HG02938 (cell line): ENCODE data around the gene GNAQ.

ENCODE experiments used
- ATAC-seq: cut with Tn5 transposase; IDR thresholded peaks from one replicate; pipeline ENCODE4 v1.9.1; 2021; ENCODE audit warnings: mild to moderate bottlenecking, moderate library complexity; ENCODE audit not compliant: unreplicated experiment

The GNAQ gene

DNA sequence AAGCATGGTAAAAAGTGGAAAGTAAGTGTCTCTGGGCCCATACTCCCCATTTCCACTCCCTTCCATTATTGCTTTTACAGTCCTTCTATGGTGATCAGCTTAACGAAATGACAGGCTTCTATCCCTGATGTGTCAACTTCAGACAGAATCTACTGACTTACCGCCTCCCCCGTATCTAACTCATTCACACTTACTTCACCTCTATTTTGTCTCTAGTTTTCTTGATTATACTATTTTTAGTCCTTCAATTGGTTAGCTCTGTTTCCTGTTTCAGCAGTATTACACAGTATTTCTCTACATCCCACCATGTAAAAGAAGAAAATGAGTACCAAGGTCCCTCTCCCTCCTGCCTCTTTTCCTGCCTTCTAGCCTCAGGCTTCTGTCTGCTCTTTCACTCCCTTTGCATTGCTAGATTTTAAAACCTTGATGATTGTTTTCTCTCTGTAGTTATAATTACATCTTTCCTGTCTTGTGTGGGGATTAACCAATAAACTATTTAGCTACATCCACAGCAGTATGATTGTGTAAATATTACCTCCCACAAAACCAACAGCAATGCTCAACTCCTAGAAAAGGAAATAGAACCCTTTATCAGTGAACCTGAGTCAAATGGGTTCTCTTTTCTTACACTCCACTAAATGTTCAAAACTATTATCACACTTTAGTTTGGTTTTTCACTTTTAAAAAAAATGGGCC, 53.4 kb downstream of the GNAQ start:
- no peak for ATAC-seq

DNA sequence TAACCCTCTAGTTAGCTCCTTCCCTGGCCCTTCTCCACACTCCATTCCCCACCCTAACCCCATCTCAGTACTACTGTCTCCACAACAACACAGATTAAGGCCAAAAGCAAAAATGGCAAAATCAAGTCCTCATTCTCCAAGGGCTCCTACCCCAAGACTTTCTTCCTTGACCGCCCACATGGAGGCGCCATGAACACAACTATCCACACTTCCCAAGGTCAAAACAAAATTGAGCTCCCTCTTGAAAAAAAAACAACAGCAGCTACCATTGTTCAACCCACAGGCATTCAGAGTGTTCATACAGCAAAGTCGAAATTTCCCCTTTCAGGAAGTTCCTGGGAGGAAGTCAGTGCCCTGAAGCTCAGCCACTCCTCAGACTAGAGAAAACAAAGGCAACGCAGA, 54.4 kb downstream of the GNAQ start:
- no peak for ATAC-seq

- no peak for ATAC-seq
Measured at GRCh38 chr9:77975806-77976205, 55.8 kb downstream of the GNAQ start.

GRCh38 chr9:77975036-77975435, 56.6 kb downstream of the GNAQ start:
- ATAC-seq, result no peak

GRCh38 chr9:77974434-77974833, 57.2 kb downstream of the GNAQ start:
- ATAC-seq, result no peak

- ATAC-seq, result no peak
Measured at GRCh38 chr9:77969083-77969482, 62.5 kb downstream of the GNAQ start.

DNA sequence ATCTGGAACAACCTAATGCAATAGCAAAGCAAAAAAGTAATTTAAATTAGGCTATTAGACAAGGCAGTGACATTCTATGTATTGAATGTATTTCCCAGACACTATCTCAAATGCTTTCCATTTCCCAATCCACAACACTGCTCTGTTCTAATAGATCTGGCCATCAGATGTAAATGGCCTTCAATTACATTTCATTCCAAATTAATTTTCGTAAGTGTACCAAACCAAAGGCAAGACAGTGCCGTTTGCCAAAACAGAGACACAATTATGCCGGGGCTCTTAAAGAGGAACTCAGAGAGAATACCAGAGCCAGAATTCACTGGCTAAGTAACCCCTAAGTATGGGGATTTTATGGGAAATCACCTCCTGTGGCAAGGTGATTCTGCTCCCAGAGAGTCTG, 63.1 kb downstream of the GNAQ start:
- ATAC-seq, result no peak

DNA sequence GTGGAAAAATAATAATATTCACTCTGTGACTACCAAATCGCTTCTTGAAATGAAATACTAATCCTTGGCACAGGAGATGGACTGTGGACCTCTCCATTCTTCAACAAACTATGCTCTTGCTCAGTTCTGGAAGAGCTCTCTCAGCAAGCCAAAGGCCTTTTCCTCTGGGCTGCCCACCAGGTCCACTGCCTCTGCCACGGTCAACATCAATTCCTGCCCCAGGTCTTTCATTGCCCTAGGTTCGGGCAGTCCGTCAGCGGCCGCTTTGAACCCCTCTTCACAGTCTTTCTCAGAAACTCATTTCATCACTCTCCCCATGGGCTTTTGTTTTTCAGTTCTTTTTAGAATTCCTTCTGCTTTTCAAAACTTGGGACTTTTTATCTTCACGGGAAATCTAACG, 64.9 kb downstream of the GNAQ start:
- no peak for ATAC-seq

DNA sequence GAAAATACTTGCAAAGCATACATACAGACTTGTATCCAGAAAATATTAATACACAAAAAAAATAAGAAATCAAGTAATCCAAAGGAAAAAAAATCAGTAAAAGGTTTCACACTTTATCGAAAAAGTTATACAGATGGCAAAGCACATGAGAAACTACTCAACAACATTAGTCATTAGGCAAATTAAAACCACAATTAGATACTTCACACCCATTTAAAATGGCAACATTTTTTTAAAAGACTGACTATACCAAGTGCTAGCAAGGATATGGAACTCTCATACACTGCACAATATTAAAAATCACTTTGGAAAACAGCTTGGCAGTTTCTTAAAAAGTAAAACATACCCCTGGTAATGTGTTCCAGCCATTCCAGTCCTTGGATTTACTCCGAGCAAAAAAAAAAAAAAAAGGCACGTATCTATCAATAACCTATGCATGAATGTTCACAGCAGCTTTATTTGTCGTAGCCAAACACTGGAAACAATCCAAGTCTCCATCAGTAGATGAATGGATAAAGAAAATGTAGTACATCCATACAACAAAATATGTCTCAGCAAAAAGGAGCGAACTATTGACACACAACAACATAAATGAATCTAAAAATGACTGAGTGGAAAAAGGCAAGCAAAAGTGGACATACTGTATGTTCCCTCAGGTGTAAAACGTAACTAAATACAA, 66.0 kb downstream of the GNAQ start:
- no peak for ATAC-seq

DNA sequence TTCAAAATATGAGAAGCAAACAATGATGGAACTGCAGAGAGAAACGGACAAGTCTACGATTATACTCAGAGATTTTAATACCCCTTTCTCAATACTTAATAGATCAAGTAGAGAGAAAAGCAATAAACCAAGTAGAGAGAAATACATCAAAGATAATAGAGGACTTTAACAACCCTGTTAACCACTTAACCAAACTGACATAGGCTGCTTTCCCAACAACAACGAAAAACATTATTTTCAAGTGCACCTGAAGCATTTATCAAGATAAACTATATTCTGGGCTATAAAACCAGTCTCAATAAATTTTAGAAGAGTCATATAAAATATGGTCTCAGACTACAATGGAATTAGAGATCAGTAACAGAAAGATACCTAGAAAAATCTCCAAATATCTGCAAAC, 67.4 kb downstream of the GNAQ start:
- ATAC-seq, result no peak

GRCh38 chr9:77961541-77961940, 70.1 kb downstream of the GNAQ start:
- ATAC-seq, result no peak

GRCh38 chr9:77960356-77961153, 71.1 kb downstream of the GNAQ start:
- ATAC-seq, result no peak

DNA sequence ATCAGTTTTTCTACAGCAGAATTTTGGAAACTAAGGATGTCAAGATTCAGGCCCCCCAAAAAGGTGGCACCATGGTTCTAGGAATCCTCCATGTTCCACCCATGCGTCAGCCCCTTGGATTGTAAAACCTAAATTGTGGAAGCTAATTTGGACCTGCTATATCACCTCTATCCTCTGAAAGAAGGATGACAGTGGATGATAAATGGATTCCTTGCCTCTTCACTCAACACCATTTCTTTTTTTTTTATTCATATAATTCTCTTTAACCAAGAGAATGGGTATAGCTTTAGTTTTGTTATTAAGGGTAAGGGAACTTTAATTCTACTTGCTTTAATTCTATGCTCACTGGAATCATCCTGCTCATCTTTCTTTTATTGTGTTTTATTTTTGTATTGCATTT, 71.8 kb downstream of the GNAQ start:
- no peak for ATAC-seq

DNA sequence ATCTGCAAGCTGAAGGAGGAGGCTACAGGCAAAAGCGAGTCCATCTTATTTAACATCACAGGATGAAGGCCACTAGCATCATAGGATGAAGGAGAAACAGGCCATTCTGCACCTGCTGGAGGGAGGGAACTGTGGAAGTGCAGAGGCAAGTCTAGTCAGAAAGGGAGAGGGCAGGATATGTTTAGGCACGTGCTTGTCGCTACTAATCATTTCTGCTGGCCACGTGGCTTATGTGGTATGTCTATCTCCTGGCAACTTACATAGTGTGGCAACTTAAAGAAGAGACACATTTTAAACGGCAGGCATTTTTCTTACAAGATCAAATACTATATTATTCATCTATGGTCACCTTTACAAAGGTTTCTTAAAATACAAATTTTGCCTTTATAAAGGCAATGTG, 74.0 kb downstream of the GNAQ start:
- ATAC-seq, result no peak

DNA sequence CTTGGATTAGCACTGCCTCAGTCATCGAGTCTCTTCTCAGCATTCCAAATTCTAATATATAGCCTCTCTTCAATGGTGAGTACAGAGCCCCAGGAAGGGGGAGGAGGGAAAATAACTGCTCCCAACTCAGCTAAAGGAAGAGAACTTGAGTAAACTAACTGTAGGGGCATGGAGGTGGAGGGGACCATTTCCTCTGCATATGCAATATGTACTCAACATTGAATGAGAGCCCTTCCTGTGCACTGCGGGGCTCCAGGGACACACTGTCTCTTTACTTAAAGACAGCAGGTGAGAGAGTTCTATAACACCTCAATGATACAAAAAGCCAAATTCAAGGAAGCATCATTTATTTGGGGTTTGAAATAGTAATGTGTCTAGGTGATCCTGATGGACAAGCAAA, 75.1 kb downstream of the GNAQ start:
- no peak for ATAC-seq

DNA sequence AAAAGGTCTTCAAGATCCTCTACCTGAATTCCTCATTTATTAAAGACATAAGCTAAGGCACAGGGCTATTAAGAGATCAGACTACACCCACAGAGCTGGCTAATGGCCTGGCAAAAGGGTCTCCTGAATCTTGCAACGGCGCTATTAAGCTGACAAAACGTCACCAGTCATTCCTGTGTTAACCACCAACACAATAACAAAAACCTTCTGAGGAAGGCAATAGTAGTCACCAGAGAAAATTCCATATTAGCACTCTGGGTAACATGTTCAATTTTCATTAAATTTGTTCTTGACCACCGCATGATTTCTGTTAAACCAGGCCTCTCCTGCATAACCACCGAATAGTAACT, 77.0 kb downstream of the GNAQ start:
- ATAC-seq, result no peak

GRCh38 chr9:77954013-77954665, 77.5 kb downstream of the GNAQ start:
- no peak for ATAC-seq

- no peak for ATAC-seq
Measured at GRCh38 chr9:77953590-77953989, 78.0 kb downstream of the GNAQ start.

DNA sequence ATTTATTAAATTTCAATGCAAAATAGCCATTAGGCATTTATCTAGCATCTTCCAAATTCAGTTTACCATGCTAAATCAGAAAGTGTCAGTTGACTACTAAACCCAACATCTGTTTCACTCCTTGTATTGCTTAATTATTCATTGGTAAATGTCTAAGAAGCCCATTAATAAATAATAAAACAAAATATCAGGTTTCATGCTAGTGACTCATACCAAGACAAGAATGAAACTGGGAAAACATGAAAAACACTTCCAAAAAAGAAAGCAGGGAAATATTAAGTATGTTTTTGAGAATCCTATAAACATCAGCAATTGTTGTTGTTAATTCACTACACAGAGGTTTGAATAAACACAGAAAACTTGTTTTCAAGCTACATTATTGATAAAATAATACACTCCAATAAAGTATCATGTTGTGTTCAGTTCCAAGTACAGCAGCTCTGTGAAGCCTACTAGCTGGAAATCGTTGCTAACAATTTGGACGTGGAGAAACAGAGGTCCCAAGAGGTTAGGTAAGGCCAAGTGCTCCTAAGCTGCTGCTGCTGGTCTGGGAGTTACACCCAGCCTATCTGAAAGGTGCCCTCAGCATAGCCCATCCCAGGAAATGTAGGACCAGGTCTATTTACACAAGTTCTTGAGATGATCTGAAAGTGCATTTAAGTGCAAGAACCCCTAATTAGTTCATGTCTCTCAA, 78.8 kb downstream of the GNAQ start:
- ATAC-seq, result no peak

GRCh38 chr9:77951369-77951768, 80.2 kb downstream of the GNAQ start:
- no peak for ATAC-seq
